MG63 (cell line): ENCODE measurements around the gene PIK3C2B. TPM values are rescaled to one million over a fixed set of nuclear protein-coding genes. Genes with fewer than 3 reads are reported as not detected.

Source experiments
- total RNA-seq: library from RNA; depleted of rRNA; stranded (reverse); fragments of >200 nt; shearing (Covaris generic); gene quantifications from 2 replicates; pipeline ENCODE4 v1.2.3, GENCODE V29; 2014; ENCODE audit warnings: low replicate concordance; rRNA removed

Gene PIK3C2B
- total RNA-seq, 1 experiment from 2014 or later: 3.4 TPM

Other genes starting within 250 kb of the PIK3C2B start
- gene PLEKHA6, start 134.9 kb downstream of the PIK3C2B start, total RNA-seq: not detected in 2 replicates
- gene PPP1R15B, start 83.0 kb downstream of the PIK3C2B start, total RNA-seq: 35.0 and 36.8 TPM in 2 replicates
- 6.6 and 7.2 TPM in 2 replicates for gene MDM4, start 21.6 kb upstream of the PIK3C2B start, total RNA-seq
- gene LRRN2, start 190.9 kb upstream of the PIK3C2B start, total RNA-seq: 1.6 and 3.4 TPM in 2 replicates